Measurements from ENCODE around the gene SERPINA12. TPM values are rescaled to one million over a fixed set of nuclear protein-coding genes. Genes with fewer than 3 reads are reported as not detected.
"Not testable (repeated sequence)": the region's sequence is repeated elsewhere in the genome, so short reads cannot be mapped to it uniquely, and the experiment has no call there.

Gene SERPINA12
- total RNA-seq, 1 donor from 2014 or later: not detected

DNA sequence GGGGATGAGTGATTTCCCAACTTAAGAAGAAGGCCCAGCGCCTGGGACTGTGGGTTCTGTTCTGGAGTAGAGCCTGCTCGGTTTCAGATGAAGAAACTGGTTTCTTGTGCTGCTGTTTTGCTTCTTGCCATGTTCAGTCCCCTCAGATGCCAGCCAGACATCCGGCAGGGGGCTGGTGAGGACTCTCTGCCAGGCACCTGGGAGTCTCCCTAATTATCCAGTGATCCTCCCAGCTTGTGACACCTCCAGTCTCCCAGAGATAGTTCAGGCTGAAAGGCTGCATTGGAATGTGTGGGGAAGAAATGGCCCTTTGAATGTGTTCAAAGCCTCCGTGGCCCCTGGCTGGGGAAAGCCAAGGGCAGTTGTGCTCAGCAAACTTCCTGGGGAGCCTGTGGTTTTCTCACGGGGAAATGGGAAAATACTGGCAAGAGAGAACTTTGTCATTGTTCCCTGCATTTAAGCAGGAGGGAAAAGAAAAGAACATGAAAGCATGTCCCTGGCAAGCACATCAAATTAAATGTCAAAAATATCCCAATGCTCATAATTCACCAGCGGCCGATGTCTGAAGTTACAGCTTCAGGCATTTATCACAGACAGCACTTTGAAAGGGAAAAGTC lies 8.5 kb upstream of the SERPINA12 start:
- Histone ChIP-seq H3K36me3 (ENCODE audit: control insufficient read depth in 3 of 3, insufficient read depth in 3 of 3, low read length in 3 of 3) (no peaks in the 10 kb centered on the region), H3K4me1 (ENCODE audit: control insufficient read depth in 3 of 3, insufficient read depth in 3 of 3, low read length in 3 of 3) (no peaks in the 10 kb centered on the region), H3K4me3 (ENCODE audit: low read length in 3 of 3) (no peak overlapping the region), H3K9ac (ENCODE audit: low read depth in 1 of 3, low read length in 3 of 3) (no peak overlapping the region), H3K27me3 (ENCODE audit: control insufficient read depth in 3 of 3, insufficient read depth in 3 of 3, low read length in 3 of 3) (peaks cover 0 to 15% (median 14%) of the 10 kb centered on the region in 3 donors), H3K9me3 (ENCODE audit: control insufficient read depth in 3 of 3, low read length in 3 of 3) (no peaks in the 10 kb centered on the region), H3K27ac (ENCODE audit: low read depth, low read length) (no peak overlapping the region)

DNA sequence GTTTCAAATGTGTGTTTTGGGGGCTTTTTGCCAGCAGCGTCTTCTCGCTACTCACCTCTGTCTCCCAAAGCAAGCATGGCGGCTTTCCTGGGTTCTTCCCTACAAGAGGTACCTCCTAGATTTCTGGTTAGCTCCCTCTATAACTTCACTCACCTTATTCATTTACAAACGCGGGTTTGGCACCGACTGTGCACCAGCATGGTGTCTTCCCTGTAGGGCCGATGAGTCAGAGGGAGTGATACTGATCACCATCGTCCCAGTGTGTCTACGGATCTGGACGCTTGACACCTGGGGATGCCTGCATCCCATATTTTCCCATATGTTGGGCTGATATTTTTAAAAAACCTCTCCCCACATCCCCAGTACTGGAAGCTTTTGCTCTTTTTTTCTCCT lies 8.0 kb upstream of the SERPINA12 start:
- Histone ChIP-seq H3K27me3 (ENCODE audit: control insufficient read depth in 3 of 3, insufficient read depth in 3 of 3, low read length in 3 of 3) (peaks cover 0 to 14% (median 12%) of the 10 kb centered on the region in 3 donors), H3K9me3 (ENCODE audit: control insufficient read depth in 3 of 3, low read length in 3 of 3) (no peaks in the 10 kb centered on the region), H3K4me1 (ENCODE audit: control insufficient read depth in 3 of 3, insufficient read depth in 3 of 3, low read length in 3 of 3) (no peaks in the 10 kb centered on the region), H3K4me3 (ENCODE audit: low read length in 3 of 3) (no peak overlapping the region), H3K27ac (ENCODE audit: low read depth, low read length) (no peak overlapping the region), H3K36me3 (ENCODE audit: control insufficient read depth in 3 of 3, insufficient read depth in 3 of 3, low read length in 3 of 3) (no peaks in the 10 kb centered on the region), H3K9ac (ENCODE audit: low read depth in 1 of 3, low read length in 3 of 3) (no peak overlapping the region)

GRCh38 chr14:94515856-94516255 lies 6.6 kb upstream of the SERPINA12 start:
- H3K4me1 ChIP-seq (ENCODE audit: control insufficient read depth in 3 of 3, insufficient read depth in 3 of 3, low read length in 3 of 3): no peaks in the 10 kb centered on the region
- no peak overlapping the region for H3K27ac ChIP-seq (ENCODE audit: low read depth, low read length)
- H3K36me3 ChIP-seq (ENCODE audit: control insufficient read depth in 3 of 3, insufficient read depth in 3 of 3, low read length in 3 of 3): no peaks in the 10 kb centered on the region
- H3K9ac ChIP-seq (ENCODE audit: low read depth in 1 of 3, low read length in 3 of 3): no peak overlapping the region
- peaks cover 0 to 14% (median 12%) of the 10 kb centered on the region in 3 donors for H3K27me3 ChIP-seq (ENCODE audit: control insufficient read depth in 3 of 3, insufficient read depth in 3 of 3, low read length in 3 of 3)
- no peaks in the 10 kb centered on the region for H3K9me3 ChIP-seq (ENCODE audit: control insufficient read depth in 3 of 3, low read length in 3 of 3)
- no peak overlapping the region for H3K4me3 ChIP-seq (ENCODE audit: low read length in 3 of 3)

DNA sequence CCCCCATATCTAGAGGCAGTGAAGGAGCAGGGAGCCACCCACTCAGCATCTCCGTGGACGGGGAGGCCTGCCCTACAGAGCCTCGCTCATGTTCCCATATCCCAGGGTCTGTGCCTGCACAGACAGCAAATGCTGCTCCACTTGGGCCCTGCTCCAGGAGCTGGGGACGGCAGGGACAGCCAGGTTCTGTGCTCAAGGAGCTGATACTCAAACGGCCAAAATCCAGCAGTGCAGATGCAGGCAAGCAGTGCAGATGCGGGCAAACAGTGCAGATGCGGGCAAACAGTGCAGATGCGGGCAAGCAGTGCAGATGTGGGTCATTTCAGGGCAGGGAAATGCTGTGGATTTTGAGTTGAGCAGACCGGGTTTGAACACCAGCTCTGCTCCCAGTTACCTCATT lies 6.2 kb upstream of the SERPINA12 start:
- no peak overlapping the region for H3K27ac ChIP-seq (ENCODE audit: low read depth, low read length)
- peaks cover 0 to 14% (median 12%) of the 10 kb centered on the region in 3 donors for H3K27me3 ChIP-seq (ENCODE audit: control insufficient read depth in 3 of 3, insufficient read depth in 3 of 3, low read length in 3 of 3)
- H3K9me3 ChIP-seq (ENCODE audit: control insufficient read depth in 3 of 3, low read length in 3 of 3): no peaks in the 10 kb centered on the region
- no peaks in the 10 kb centered on the region for H3K36me3 ChIP-seq (ENCODE audit: control insufficient read depth in 3 of 3, insufficient read depth in 3 of 3, low read length in 3 of 3)
- H3K4me1 ChIP-seq (ENCODE audit: control insufficient read depth in 3 of 3, insufficient read depth in 3 of 3, low read length in 3 of 3): no peaks in the 10 kb centered on the region
- H3K4me3 ChIP-seq (ENCODE audit: low read length in 3 of 3): no peak overlapping the region
- no peak overlapping the region for H3K9ac ChIP-seq (ENCODE audit: low read depth in 1 of 3, low read length in 3 of 3)

GRCh38 chr14:94514351-94514750 lies 5.1 kb upstream of the SERPINA12 start:
- Histone ChIP-seq H3K36me3 (ENCODE audit: control insufficient read depth in 3 of 3, insufficient read depth in 3 of 3, low read length in 3 of 3) (no peaks in the 10 kb centered on the region), H3K27me3 (ENCODE audit: control insufficient read depth in 3 of 3, insufficient read depth in 3 of 3, low read length in 3 of 3) (peaks cover 0 to 15% (median 14%) of the 10 kb centered on the region in 3 donors), H3K27ac (ENCODE audit: low read depth, low read length) (no peak overlapping the region), H3K4me1 (ENCODE audit: control insufficient read depth in 3 of 3, insufficient read depth in 3 of 3, low read length in 3 of 3) (no peaks in the 10 kb centered on the region), H3K4me3 (ENCODE audit: low read length in 3 of 3) (no peak overlapping the region), H3K9ac (ENCODE audit: low read depth in 1 of 3, low read length in 3 of 3) (no peak overlapping the region), H3K9me3 (ENCODE audit: control insufficient read depth in 3 of 3, low read length in 3 of 3) (no peaks in the 10 kb centered on the region)

DNA sequence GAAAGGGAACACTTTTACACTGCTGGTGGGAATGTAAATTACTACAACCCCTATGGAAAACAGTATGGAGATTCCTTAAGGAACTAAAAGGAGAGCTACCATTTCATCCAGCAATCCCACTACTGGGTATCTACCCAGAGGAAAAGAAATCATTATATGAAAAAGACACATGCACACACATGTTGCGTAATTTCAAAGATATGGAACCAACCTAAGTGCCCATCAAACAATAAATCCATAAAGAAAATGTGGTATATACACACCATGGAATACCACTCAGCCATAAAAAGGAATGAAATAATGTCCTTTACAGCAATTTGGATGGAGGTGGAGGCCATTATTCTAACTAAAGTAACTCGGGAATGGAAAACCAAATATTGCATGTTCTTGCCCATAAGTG lies 1.2 kb upstream of the SERPINA12 start:
- H3K27me3 ChIP-seq (ENCODE audit: control insufficient read depth in 3 of 3, insufficient read depth in 3 of 3, low read length in 3 of 3): peaks cover 0 to 18% (median 5%) of the 10 kb centered on the region in 3 donors
- H3K36me3 ChIP-seq (ENCODE audit: control insufficient read depth in 3 of 3, insufficient read depth in 3 of 3, low read length in 3 of 3); H3K9me3 ChIP-seq (ENCODE audit: control insufficient read depth in 3 of 3, low read length in 3 of 3); H3K4me3 ChIP-seq (ENCODE audit: low read length in 3 of 3); H3K27ac ChIP-seq (ENCODE audit: low read depth, low read length); H3K9ac ChIP-seq (ENCODE audit: low read depth in 1 of 3, low read length in 3 of 3); H3K4me1 ChIP-seq (ENCODE audit: control insufficient read depth in 3 of 3, insufficient read depth in 3 of 3, low read length in 3 of 3): not testable (repeated sequence)

DNA sequence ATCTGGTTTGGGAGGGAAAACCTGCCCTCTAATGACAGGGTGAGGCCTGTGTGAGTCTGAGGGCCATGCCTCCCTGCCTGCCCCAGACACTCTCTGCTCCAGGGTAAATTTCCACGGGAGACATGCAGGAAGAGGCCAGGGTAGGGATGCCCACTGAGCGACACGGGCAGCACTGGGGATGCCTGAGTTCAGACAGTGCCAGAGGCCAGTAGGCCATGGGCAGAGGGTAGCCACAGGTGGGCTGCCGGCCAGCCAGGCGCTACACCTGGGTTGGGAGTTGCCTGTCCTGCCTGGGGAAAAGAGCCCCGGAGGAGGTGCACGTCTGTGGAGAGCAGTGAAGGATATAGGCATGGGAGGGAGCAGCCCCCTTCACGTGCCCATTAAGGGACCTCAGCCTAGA lies 3.6 kb downstream of the SERPINA12 start:
- H3K4me3 ChIP-seq (ENCODE audit: low read length in 3 of 3): no peak overlapping the region
- H3K27ac ChIP-seq (ENCODE audit: low read depth, low read length): no peak overlapping the region
- no peaks in the 10 kb centered on the region for H3K36me3 ChIP-seq (ENCODE audit: control insufficient read depth in 3 of 3, insufficient read depth in 3 of 3, low read length in 3 of 3)
- peaks cover 0 to 20% (median 4%) of the 10 kb centered on the region in 3 donors for H3K27me3 ChIP-seq (ENCODE audit: control insufficient read depth in 3 of 3, insufficient read depth in 3 of 3, low read length in 3 of 3)
- H3K4me1 ChIP-seq (ENCODE audit: control insufficient read depth in 3 of 3, insufficient read depth in 3 of 3, low read length in 3 of 3): no peaks in the 10 kb centered on the region
- no peaks in the 10 kb centered on the region for H3K9me3 ChIP-seq (ENCODE audit: control insufficient read depth in 3 of 3, low read length in 3 of 3)
- no peak overlapping the region for H3K9ac ChIP-seq (ENCODE audit: low read depth in 1 of 3, low read length in 3 of 3)

GRCh38 chr14:94505206-94505605 lies 4.1 kb downstream of the SERPINA12 start:
- no peak overlapping the region for H3K27ac ChIP-seq (ENCODE audit: low read depth, low read length)
- peaks cover 0 to 20% (median 4%) of the 10 kb centered on the region in 3 donors for H3K27me3 ChIP-seq (ENCODE audit: control insufficient read depth in 3 of 3, insufficient read depth in 3 of 3, low read length in 3 of 3)
- no peak overlapping the region for H3K9ac ChIP-seq (ENCODE audit: low read depth in 1 of 3, low read length in 3 of 3)
- H3K36me3 ChIP-seq (ENCODE audit: control insufficient read depth in 3 of 3, insufficient read depth in 3 of 3, low read length in 3 of 3): no peaks in the 10 kb centered on the region
- H3K9me3 ChIP-seq (ENCODE audit: control insufficient read depth in 3 of 3, low read length in 3 of 3): no peaks in the 10 kb centered on the region
- H3K4me1 ChIP-seq (ENCODE audit: control insufficient read depth in 3 of 3, insufficient read depth in 3 of 3, low read length in 3 of 3): no peaks in the 10 kb centered on the region
- H3K4me3 ChIP-seq (ENCODE audit: low read length in 3 of 3): no peak overlapping the region

DNA sequence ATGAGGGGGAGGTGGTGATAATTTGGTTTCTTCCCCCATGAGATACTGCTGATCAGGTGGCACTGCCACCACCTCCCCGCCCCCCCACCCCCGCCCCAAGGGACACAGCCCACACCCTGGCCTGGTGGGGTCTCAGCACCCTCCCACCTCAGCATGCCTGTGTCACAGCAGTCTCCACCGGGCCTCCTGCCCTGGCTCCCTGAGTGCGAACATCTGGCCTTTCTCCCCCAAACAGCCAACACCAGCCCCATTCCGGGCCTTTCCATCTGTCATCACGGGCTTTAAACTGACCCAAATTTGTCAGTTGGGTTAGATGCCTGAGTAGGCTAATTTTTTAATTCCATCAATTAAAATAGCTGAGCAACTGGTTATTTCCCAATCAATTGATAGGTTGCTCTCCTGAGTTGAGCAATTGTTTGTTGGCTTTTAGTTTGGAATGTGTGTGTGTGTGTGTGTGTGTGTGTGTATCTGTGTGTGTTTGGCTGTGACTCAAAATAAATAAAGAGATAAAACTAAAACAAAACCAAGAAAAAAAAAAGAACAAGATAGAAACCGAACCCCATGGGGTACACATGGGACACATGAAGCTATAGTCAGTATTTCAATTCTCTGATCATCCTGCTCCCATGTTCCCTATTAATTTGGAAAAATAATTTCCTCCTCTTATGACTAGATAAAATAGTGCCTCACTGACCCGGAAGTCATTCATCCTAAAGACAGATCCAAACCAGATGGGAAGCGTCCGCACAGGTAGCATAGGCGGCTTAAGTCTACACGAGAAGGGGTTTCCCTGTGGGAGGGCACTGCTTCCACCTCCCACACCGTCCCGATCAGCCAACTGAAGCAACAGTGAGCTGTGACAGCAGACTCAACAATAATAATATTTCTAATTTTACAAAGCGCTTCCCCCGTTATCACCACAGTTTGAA lies 7.4 kb downstream of the SERPINA12 start:
- no peak overlapping the region for H3K9ac ChIP-seq (ENCODE audit: low read depth in 1 of 3, low read length in 3 of 3)
- no peak overlapping the region for H3K27ac ChIP-seq (ENCODE audit: low read depth, low read length)
- H3K27me3 ChIP-seq (ENCODE audit: control insufficient read depth in 3 of 3, insufficient read depth in 3 of 3, low read length in 3 of 3): peaks cover 0 to 14% (median 4%) of the 10 kb centered on the region in 3 donors
- H3K4me1 ChIP-seq (ENCODE audit: control insufficient read depth in 3 of 3, insufficient read depth in 3 of 3, low read length in 3 of 3): no peaks in the 10 kb centered on the region
- H3K4me3 ChIP-seq (ENCODE audit: low read length in 3 of 3): no peak overlapping the region
- no peaks in the 10 kb centered on the region for H3K36me3 ChIP-seq (ENCODE audit: control insufficient read depth in 3 of 3, insufficient read depth in 3 of 3, low read length in 3 of 3)
- H3K9me3 ChIP-seq (ENCODE audit: control insufficient read depth in 3 of 3, low read length in 3 of 3): no peaks in the 10 kb centered on the region

DNA sequence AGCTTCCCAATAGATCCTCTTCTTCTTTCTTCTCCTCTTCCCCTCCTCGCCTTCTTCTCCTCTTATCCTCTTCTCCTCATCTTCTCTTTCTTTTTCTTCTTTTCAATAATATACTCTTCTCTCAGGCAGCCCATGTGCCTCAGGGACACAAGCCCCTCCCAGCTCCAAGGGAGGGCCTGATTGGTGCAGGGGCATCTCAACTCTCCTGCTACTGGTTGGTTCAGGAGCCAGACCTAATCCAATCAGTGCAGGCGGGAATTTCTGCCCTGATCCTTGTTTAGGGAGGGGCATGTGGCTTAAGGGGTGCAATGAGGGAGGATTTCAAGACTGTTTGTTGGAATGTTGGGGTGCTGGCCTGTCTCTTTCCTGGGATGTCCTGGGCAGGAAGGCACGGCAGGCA lies 9.0 kb downstream of the SERPINA12 start:
- Histone ChIP-seq H3K27me3 (ENCODE audit: control insufficient read depth in 3 of 3, insufficient read depth in 3 of 3, low read length in 3 of 3) (peaks cover 0 to 8% (median 3%) of the 10 kb centered on the region in 3 donors), H3K27ac (ENCODE audit: low read depth, low read length) (no peak overlapping the region), H3K36me3 (ENCODE audit: control insufficient read depth in 3 of 3, insufficient read depth in 3 of 3, low read length in 3 of 3) (no peaks in the 10 kb centered on the region)

More for the DNA sequence above, 9.0 kb downstream of the SERPINA12 start:
- Histone ChIP-seq H3K4me1 (ENCODE audit: control insufficient read depth in 3 of 3, insufficient read depth in 3 of 3, low read length in 3 of 3) (no peaks in the 10 kb centered on the region), H3K4me3 (ENCODE audit: low read length in 3 of 3) (no peak overlapping the region), H3K9ac (ENCODE audit: low read depth in 1 of 3, low read length in 3 of 3) (no peak overlapping the region), H3K9me3 (ENCODE audit: control insufficient read depth in 3 of 3, low read length in 3 of 3) (no peaks in the 10 kb centered on the region)
